Mucosa of gallbladder (tissue), 1 donor: ENCODE measurements around the gene MYO10. TPM values are rescaled to one million over a fixed set of nuclear protein-coding genes. Genes with fewer than 3 reads are reported as not detected.
"Not testable (repeated sequence)": the region's sequence is repeated elsewhere in the genome, so short reads cannot be mapped to it uniquely, and the experiment has no call there.

ENCODE experiments used
- DNase-seq: peaks from one replicate; pipeline ENCODE4 v3.0.0-alpha.2; 2020; ENCODE audit warnings: low spot score
- total RNA-seq: library from RNA; stranded (reverse); gene quantifications from one replicate; pipeline ENCODE4 v1.2.1, GENCODE V29; 2021
- donor health status: DM: no; HTN: no; CAD: no.

MYO10 gene
- total RNA-seq, 1 donor from 2014 or later = 16.2 TPM

DNA sequence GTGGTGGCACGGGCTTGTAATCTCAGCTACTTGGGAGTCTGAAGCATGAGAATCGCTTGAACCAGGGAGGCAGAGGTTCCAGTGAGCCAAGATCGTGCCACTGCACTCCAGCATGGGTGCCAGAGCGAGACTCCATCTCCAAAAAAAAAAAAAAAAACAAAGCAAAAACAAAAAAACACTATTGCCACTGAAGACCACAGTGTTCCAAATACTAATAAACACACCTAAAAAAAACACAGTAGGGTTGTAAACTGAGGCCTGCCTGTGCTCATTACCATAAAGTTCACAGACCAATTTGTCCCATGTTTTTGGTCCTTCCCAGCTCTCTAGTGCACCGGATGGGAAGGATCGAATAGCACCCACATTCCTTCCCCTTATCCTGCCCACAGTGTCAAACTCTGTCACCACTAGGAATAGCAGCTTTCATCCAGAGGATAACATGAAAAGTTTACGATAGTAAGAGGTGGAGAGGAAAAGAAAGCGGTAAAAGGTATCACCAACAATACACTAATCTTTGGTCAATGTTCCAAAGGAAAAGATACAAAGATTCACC lies 49.2 kb downstream of the MYO10 start:
- no peak for DNase-seq

DNA sequence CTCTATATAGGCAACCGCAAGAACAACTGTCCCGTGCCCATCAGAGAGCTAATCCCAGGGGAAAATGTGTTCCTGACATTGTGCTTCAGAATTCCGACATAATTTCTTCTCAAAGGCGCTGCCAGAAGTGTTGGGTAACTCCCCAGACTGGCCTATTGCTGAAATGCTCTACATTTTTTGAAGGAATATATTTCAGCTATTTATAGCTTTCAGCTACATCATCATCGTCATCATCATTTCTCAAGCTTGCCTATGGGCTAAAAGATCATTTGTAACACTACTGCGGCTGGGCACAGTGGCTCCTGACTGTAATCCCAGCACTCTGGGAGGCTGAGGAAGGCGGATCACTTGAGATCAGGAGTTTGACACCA lies 49.7 kb downstream of the MYO10 start:
- no peak for DNase-seq

GRCh38 chr5:16885635-16886365 lies 50.3 kb downstream of the MYO10 start:
- no peak for DNase-seq

DNA sequence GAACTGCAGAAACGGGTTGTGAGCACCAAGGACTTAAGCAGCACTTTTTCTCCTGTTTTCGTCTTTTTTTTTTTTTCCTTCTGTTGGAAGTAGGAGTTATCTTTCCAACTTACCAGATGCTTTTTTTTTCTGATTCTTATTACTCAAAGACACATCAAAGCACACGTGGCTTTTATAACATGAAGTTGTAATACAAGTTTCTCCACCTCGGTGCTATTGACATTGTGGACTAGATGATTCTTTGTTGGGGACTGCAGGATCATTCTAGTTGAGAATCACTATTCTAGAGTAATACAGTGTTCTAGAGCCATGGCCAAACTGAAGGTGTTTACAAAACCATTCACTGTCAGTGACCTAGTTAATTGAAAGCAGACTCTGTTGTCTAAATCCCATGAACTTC lies 51.5 kb downstream of the MYO10 start:
- DNase-seq = no peak

- DNase-seq = no peak
Measured at GRCh38 chr5:16883806-16884205, 52.3 kb downstream of the MYO10 start.

DNA sequence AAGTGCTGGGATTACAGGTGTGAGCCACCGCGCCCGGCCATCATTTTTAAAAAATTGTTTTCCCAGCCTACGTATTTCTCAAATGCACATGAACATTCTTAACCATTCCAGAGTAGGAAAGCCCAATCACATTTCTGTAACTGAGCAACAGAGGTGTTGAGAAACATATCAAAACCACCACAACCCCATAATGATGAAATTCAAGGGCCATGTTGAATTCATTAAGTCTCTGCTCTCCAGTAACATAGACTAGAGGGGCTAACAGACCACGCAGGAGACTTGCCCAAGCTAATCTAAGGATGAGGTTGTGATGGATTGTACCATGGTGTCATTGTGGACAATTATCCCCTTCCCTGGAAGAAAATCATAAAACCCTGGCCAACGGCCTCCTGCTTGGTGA lies 52.9 kb downstream of the MYO10 start:
- DNase-seq = no peak

GRCh38 chr5:16881251-16881650 lies 54.8 kb downstream of the MYO10 start:
- DNase-seq = peak; percentile 18

DNA sequence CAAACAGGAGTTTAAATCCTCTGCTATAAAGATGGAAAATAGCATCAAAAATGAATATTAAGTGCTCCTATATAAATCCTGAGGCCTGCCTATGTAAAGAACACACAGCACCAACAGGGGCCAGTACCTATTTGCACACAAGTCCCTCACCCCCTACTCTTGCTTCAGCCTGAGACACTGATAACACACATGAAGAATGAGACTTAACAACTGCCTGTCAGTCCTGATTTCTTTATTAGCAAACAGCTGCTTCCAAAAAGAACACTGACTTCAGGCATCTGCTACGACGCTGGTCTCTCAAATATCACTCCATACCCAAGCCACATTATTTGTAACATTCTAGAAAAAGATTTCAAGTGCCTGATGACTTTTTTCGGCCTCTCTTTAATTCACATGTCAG lies 55.5 kb downstream of the MYO10 start:
- DNase-seq = no peak

DNA sequence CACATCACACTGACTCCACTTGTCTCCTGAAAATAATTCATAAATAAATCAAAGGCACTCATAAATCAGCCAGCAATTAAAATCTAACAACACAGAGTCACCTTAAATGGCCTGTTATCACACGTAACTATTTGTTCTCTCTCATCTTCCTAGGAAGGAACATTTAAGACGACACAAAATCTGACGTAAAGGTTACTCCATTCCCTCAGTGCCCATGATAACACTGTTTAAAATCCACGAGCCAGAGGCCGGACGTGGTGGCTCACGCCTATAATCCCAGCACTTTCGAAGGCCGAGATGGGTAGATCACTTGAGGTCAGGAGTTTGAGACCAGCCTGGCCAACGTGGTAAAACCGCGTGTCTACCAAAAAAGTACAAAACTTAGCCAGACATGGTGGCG lies 56.4 kb downstream of the MYO10 start:
- DNase-seq = no peak

DNA sequence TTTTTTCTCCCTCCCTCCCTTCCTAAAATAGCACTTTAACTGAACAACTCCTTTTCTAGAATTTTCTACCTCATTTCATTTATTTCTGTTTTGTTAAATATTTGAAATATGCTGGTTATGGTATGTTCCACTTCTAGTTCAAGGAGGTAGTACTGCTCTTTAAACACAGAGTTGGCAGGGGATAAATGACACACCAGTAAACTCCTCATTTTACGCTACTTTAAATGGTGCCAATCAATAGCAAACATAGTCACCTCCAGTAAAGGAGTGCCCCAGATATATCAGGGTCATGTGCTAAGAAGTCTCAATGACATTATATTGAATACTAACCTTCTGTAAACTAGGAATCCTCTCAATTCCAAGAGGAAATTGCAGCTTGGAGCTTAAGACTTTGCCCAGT lies 56.9 kb downstream of the MYO10 start:
- DNase-seq = no peak

GRCh38 chr5:16877267-16877935 lies 58.7 kb downstream of the MYO10 start:
- DNase-seq = no peak

- DNase-seq = not testable (repeated sequence)
Measured at GRCh38 chr5:16874424-16874823, 61.7 kb downstream of the MYO10 start.

- DNase-seq = no peak
Measured at GRCh38 chr5:16871746-16872339, 64.2 kb downstream of the MYO10 start.

DNA sequence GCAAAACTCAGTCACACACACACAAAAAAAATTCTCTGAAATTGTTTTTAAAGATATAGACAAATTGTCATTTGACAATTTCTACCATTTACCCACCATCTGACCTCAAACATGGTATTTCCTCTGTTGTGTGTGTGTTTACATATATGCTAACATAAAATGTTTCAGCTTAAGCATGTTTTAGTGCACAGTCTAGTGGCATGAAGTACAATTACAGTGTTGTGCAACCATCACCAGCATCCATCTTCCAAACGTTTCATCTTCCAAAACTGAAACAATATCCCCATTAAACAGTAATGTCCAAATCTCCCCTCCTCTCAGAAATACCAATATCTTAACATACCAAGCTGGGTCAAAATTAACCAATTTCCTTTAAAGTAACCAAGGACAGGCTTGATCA lies 65.2 kb downstream of the MYO10 start:
- DNase-seq = no peak

GRCh38 chr5:16869821-16870796 lies 66.0 kb downstream of the MYO10 start:
- DNase-seq = no peak

- no peak for DNase-seq
Measured at GRCh38 chr5:16867577-16867953, 68.5 kb downstream of the MYO10 start.

DNA sequence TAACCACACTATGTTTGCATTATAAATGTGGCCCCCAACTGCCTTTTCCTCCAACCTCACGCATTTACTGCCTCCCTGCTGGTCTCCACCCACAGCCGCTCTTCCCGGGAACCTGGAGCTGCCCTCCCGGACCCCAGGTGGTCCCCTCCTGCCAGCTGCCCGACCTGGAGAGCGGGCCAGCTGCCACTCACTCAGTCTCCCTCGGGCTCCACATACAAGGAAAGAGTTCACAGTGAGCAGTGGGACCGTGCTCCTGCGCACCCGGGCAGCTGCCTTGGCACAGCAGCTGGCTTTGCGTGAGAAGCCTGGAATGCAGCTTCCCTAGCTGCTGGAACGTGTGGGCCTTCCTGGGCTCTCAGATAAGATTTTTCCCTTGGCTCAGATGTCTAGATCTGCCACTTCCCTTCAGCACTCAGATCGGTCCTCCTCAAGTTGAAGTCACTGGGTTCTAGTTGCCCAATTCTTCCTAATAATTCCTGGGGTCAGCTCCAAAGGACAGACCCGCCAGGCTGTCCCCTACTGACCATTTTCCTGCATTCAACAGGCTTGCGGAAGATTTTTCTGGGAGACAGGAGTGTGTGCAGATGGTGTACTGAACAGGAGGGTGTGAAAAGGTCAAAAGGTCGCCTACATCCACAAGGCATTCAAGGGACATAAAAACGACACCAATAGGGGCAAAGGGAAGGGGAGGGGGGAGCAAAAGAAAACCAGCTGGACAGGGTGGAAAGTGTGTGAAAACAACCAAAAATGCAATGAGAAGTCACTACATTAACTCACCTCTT lies 69.1 kb downstream of the MYO10 start:
- no peak for DNase-seq

DNA sequence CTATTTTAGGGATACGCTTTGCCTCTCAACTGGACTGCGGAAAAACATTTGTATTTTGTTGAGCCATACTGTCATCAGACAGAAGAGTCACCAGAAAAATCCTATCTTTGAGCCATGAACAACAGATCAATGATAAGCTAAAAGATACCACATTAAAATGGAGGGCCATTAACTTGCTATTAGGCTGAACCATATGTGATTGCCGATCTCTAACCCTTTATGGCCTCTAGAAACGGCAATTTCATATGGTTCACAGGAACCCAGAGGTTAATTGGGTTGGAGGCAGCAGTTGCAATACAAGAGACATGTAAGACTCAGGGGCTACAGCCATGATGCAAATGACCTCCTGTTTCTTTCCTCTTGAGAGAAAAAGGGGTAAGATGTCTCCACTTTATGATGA lies 69.8 kb downstream of the MYO10 start:
- DNase-seq = no peak

- no peak for DNase-seq
Measured at GRCh38 chr5:16865151-16865550, 70.9 kb downstream of the MYO10 start.

- no peak for DNase-seq
Measured at GRCh38 chr5:16864631-16865131, 71.4 kb downstream of the MYO10 start.

DNA sequence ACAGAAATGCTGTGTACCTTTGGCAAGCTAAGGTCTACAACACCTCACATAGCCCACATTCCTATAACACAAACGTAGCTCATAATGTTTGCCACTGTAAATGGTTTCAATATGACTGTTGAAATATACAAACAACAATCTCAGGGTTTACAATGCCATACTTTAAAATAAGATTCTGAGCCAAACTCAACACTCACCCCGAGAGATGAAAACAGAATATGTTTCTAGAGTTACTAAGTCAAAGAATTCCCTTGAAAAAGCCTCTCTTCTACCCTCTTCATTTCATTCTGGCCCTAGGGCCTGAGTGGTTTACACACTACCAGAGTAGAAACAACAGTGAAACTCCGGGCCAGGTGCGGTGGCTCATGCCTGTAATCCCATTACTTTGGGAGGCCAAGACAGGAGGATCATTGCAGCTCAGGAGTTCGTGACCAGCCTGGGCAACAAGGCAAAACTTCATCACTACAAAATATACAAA lies 72.6 kb downstream of the MYO10 start:
- DNase-seq = no peak
